ENCODE results near the gene SCEL.

SCEL gene

DNA sequence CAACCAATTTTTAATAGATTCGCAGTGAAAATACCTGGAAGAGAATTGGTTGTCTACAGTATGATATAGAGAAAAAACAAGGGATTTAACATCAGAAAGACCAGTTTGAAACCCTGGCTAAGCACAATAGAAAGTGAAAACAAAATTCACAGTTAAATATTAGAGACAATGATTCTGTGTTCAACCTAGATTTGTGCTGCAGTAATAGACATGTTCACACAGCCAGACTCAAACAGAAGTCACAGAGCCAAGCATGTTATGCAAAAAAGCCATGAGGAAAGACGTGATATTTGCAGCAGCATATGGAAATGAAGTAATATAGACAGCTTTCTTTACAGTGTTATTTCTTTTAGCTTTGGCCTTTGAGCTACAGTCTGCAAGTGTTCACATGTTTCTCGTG is 48.1 kb downstream of the SCEL start:
- Histone ChIP-seq H3K4me3 (ENCODE audit: low read depth, low read length) (no peak overlapping the region), H3K27ac (ENCODE audit: extremely low read depth, low read depth, low read length) (no peak overlapping the region), H3K4me1 (ENCODE audit: control insufficient read depth, insufficient read depth, low read length) (no peaks in the 10 kb centered on the region), H3K36me3 (ENCODE audit: control insufficient read depth in 2 of 2, insufficient read depth in 1 of 2, low read length in 2 of 2) (no peaks in the 10 kb centered on the region), H3K9me3 (ENCODE audit: control insufficient read depth, insufficient read depth, low read depth, low read length) (no peaks in the 10 kb centered on the region)
- TF ChIP-seq ZSCAN18 (tag by site-specific recombination; IDR thresholded peaks at IDR 0.05): no peak
- TF ChIP-seq ZNF157 (tag by site-specific recombination; IDR thresholded peaks at IDR 0.05): no peak
- no peak for TF ChIP-seq SP3 (tag by site-specific recombination; IDR thresholded peaks at IDR 0.05)
- no peak for TF ChIP-seq ZNF555 (tag by site-specific recombination; conservative IDR thresholded peaks at IDR 0.05)
- no peak for TF ChIP-seq ZNF37A (tag by site-specific recombination; IDR thresholded peaks at IDR 0.05)
- TF ChIP-seq OSR2 (tag by site-specific recombination; IDR thresholded peaks at IDR 0.05): no peak
- TF ChIP-seq ZNF776 (tag by site-specific recombination; IDR thresholded peaks at IDR 0.05; ENCODE audit: borderline replicate concordance): no peak
- TF ChIP-seq, protein P1, sequence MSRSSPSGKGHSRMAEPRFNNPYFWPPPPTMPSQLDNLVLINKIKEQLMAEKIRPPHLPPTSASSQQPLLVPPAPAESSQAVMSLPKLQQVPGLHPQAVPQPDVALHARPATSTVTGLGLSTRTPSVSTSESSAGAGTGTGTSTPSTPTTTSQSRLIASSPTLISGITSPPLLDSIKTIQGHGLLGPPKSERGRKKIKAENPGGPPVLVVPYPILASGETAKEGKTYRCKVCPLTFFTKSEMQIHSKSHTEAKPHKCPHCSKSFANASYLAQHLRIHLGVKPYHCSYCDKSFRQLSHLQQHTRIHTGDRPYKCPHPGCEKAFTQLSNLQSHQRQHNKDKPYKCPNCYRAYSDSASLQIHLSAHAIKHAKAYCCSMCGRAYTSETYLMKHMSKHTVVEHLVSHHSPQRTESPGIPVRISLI (tag by site-specific recombination; IDR thresholded peaks at IDR 0.05): no peak
- TF ChIP-seq GLI2 (tag by site-specific recombination; IDR thresholded peaks at IDR 0.05; ENCODE audit: borderline replicate concordance, low read depth): no peak
- TF ChIP-seq ZNF701 (tag by site-specific recombination; IDR thresholded peaks at IDR 0.05): no peak
- TF ChIP-seq ZBTB1 (tag by site-specific recombination; IDR thresholded peaks at IDR 0.05): no peak
- TF ChIP-seq ZNF596 (tag by site-specific recombination; IDR thresholded peaks at IDR 0.05): no peak
- POLR2A ChIA-PET: no interaction called here
- CTCF ChIA-PET: interaction anchor here (1.7 kb wide), 1 partner anchor 16 kb away, joined by 4 read pairs; no protein-coding TSS in a partner anchor

DNA sequence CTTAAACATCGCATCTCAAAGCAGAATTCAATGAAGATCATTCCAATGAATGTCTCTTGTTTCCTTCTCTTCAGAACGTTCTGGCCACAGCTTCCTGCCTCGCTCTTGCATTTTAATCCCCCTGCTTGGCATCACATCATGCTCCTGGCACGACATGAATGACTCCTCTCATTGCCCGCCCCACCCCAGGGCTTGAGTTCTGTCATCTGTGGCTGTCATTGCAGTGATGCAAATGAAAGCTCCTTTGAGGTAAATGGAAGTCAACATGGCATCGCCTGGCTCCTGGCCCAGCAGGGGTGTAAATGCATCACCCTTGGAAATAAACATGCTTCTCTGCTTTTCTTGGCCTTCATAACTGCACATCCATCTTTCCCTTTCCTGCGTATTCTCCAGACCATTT is 48.6 kb downstream of the SCEL start:
- Histone ChIP-seq H3K9me3 (ENCODE audit: control insufficient read depth, insufficient read depth, low read depth, low read length) (no peaks in the 10 kb centered on the region), H3K4me1 (ENCODE audit: control insufficient read depth, insufficient read depth, low read length) (no peaks in the 10 kb centered on the region), H3K27ac (ENCODE audit: extremely low read depth, low read depth, low read length) (no peak overlapping the region), H3K4me3 (ENCODE audit: low read depth, low read length) (no peak overlapping the region), H3K36me3 (ENCODE audit: control insufficient read depth in 2 of 2, insufficient read depth in 1 of 2, low read length in 2 of 2) (no peaks in the 10 kb centered on the region)
- ChIA-PET POLR2A (no interaction called here), CTCF (interaction anchor here (1.7 kb wide), 1 partner anchor 16 kb away, joined by 4 read pairs; no protein-coding TSS in a partner anchor)
- no peak for TF ChIP-seq SP3 (tag by site-specific recombination; IDR thresholded peaks at IDR 0.05)
- TF ChIP-seq KLF8 (tag by site-specific recombination; IDR thresholded peaks at IDR 0.05): no peak
- no peak for TF ChIP-seq ZNF19 (tag by site-specific recombination; IDR thresholded peaks at IDR 0.05; ENCODE audit: low read depth)
- no peak for TF ChIP-seq ZNF221 (tag by site-specific recombination; IDR thresholded peaks at IDR 0.05; ENCODE audit: borderline replicate concordance)
- no peak for TF ChIP-seq ZNF623 (tag by site-specific recombination; IDR thresholded peaks at IDR 0.05)
- TF ChIP-seq ZFHX2 (tag by site-specific recombination; conservative IDR thresholded peaks at IDR 0.05): no peak
- TF ChIP-seq WT1 (tag by site-specific recombination; IDR thresholded peaks at IDR 0.05): no peak
- no peak for TF ChIP-seq KLF17 (tag by site-specific recombination; IDR thresholded peaks at IDR 0.05)
- TF ChIP-seq ZNF202 (tag by site-specific recombination; IDR thresholded peaks at IDR 0.05; ENCODE audit: borderline replicate concordance): no peak
- TF ChIP-seq YY1 (tag by site-specific recombination; IDR thresholded peaks at IDR 0.05): no peak
- TF ChIP-seq ZNF132 (tag by site-specific recombination; IDR thresholded peaks at IDR 0.05; ENCODE audit: borderline replicate concordance): no peak
